HG03521 (cell line): ENCODE measurements around the gene AJAP1.
"Not testable (repeated sequence)": the region's sequence is repeated elsewhere in the genome, so short reads cannot be mapped to it uniquely, and the experiment has no call there.

Experiments
- ATAC-seq: cut with Tn5 transposase; IDR thresholded peaks from one replicate; pipeline ENCODE4 v1.9.1; 2021; ENCODE audit warnings: mild to moderate bottlenecking, moderate library complexity; ENCODE audit not compliant: unreplicated experiment

AJAP1 gene

GRCh38 chr1:4657244-4657789, 2.9 kb downstream of the AJAP1 start:
- no peak for ATAC-seq

- no peak for ATAC-seq
Measured at GRCh38 chr1:4657960-4658541, 3.6 kb downstream of the AJAP1 start.

DNA sequence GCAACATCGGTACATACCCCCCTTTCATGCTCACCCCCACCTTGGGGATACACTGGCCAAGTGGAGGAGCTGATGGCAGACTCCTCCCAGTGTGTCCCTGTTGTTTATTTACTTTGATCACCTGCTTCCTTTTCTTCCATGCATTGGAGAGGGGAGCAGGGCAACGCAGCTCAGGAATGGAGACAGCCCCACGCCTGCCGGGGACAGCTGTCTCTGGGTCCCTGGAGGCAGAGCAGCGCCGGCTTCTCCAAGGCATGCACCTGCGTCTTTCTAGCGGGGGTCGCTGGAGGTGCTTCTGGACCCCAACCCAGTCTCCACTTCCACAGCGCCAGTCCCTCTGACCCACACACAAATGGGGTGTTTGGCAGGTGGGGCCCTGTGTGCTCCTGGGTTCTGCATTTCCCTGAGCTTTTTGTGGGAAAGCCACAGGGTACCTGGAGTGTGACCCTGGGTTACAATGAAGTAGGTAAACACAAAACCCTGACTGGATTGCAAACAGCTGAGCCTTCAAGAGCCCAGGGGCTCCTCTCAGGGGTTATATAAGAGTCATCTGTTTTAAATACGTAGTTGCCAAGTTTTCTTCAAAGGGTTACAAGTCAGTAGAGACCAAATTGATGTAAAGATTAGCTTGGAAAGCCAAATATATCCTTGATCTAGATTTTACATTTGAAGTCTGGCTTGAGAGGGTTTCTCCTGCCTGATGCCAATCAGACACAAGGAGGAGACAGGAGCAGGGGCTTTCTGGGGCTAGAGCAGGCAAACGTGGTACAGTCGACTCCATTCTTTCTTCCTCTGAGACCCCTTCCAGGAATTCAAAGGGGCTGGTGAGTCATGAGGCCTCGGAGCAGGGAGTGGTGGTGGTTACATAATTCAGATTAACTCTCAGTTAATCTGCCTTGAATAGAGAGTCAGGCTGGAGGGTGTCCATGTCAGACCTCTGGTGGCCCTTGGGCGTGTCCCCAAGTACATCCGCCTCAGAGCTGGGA, 4.5 kb downstream of the AJAP1 start:
- no peak for ATAC-seq

DNA sequence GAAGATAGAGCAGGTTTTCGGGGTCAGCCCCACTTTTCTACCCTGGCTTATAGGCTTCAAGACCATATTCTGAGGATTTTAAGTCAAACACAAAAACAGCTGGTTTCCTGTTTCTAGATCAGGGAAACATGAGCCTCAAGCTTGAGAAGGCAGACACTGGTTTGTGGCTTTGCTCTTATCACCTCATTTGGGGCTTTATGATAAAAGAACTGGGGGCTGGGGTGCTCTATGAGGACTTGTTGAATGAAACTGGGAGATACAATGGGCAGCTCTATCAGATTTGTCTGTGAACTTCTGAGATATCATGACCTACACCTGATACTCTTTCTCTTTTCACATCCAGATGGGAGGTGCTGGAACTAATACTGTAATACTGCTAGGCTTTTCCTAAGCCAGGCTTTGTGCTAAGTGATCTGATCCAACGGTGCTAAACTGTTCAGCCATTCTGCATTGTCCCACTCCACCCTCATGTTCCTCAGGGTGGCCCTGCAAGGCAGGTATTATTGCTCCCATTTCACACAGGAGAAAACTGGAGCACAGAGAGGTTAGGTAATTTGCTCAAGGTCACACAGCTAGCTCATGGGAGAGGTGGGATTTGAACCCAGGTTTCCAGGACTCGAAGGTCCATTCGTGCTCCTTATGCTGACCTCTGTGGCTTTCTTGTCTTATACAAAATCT, 6.6 kb downstream of the AJAP1 start:
- ATAC-seq = no peak

DNA sequence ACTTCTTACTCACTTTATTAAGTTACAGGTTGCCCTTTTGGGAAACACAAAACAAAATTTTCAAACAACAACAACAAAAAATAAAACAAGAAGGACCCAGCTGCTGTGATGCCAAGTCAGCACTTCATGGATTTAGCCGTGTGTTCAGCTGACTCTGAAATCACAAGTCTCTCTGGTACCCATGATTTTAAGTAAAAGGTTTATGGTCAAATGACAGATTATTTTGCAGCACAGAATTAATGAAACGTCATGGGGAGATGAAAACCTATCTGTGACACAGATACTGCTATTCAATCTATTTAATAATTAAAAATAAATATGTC, 7.1 kb downstream of the AJAP1 start:
- ATAC-seq = no peak

DNA sequence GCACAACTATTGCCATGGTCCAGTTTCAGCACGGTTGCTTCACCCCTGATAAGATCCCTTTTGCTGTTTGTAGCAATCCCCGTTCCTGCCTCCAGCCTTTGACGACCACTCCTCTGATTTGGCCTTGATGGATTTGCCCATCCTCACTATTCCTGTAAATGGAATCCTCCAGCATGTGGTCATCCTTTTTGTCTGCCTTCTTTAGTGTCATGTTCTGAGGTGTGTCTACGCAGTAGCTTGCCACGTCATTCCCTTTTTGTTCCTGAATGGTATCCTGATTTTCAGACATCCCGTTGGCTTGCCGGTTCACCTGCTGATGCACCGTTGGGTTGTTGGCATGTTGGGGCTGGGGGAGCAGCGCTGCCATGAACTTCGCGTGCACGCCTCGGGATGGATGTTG, 7.8 kb downstream of the AJAP1 start:
- no peak for ATAC-seq

DNA sequence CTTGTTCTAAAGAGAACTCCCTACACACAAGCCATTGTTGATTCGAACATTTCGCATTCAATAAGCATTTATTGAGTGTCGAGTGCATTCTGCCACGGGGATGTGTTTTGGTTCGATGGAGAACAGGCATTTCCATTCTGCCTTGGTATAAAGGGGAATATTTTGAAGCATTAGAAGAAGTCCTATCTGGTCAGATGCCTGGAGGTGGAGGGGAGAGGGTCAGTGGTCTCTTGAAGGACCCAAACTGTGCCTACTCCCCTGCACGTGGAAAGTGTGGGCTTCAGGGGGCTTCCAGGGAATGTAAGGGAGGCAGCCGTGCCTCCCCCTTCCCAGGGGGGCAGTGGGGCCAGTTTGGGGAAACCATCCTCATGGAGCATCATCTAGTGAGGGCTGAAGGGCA, 8.3 kb downstream of the AJAP1 start:
- no peak for ATAC-seq

- ATAC-seq = no peak
Measured at GRCh38 chr1:4664095-4664494, 9.7 kb downstream of the AJAP1 start.

- no peak for ATAC-seq
Measured at GRCh38 chr1:4664606-4665005, 10.2 kb downstream of the AJAP1 start.

GRCh38 chr1:4665456-4665855, 11.0 kb downstream of the AJAP1 start:
- no peak for ATAC-seq

GRCh38 chr1:4666683-4667082, 12.3 kb downstream of the AJAP1 start:
- ATAC-seq = not testable (repeated sequence)

- ATAC-seq = no peak
Measured at GRCh38 chr1:4668743-4669700, 14.6 kb downstream of the AJAP1 start.

- ATAC-seq = no peak
Measured at GRCh38 chr1:4670265-4670664, 15.9 kb downstream of the AJAP1 start.

- no peak for ATAC-seq
Measured at GRCh38 chr1:4671828-4672227, 17.4 kb downstream of the AJAP1 start.

GRCh38 chr1:4673494-4673893, 19.1 kb downstream of the AJAP1 start:
- no peak for ATAC-seq

DNA sequence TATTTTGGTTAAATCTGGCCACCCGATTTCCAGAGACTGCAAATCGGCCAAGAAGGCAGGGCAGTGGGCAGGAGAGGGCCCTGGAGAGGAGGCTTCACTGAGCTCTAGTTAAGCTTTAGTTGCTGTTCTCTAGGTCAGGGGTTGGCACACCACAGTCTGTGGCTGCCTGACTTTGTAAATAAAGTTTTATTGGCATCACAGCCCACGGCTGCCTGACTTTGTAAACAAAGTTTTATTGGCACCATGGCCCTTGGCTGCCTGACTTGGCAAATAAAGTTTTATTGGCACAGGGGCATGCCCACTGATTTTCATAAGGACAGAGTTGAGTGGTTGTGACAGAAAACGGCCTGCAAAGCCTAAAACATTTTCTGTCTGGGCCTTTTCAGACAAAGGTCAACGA, 19.7 kb downstream of the AJAP1 start:
- no peak for ATAC-seq

- no peak for ATAC-seq
Measured at GRCh38 chr1:4674676-4675075, 20.3 kb downstream of the AJAP1 start.

GRCh38 chr1:4675454-4676186, 21.2 kb downstream of the AJAP1 start:
- no peak for ATAC-seq

GRCh38 chr1:4676253-4676652, 21.8 kb downstream of the AJAP1 start:
- no peak for ATAC-seq

DNA sequence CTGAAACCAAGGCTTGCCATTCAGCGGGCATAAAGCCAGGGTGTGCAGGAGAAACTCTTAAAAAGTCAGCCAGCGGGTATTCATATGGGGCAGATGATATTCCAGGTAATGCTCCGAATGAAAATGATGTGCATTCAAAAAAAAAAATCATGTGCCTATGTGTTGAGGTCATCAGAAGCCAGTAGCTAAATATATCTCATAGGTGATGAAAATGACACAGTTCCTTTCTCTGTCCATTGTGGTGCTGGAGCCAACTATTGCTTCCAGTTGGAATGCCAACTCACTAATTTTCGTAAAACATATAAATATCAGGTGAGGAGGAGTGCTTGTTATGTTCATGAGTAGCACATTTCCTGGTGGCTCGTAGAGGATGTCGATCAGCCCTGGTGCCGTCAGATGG, 23.2 kb downstream of the AJAP1 start:
- ATAC-seq = no peak
